PC-9 (cell line): ENCODE data around the gene HSFX2. TPM values are rescaled to one million over a fixed set of nuclear protein-coding genes. Genes with fewer than 3 reads are reported as not detected.

ENCODE experiments used
- BruUV-seq: library from RNA; stranded (reverse); fragments of 400-500 nt; replicated peaks from 2 replicates; lab custom pipeline; 2021; lab: Mats Ljungman, UMichigan
- CTCF ChIA-PET: fragments of 300-600 bp; sonication (Branson Sonifier 250); formaldehyde crosslinking; loops from one replicate; lab custom pipeline; 2022; ENCODE audit warnings: antibody characterized with exemption; lab: Charles Lee
- POLR2A ChIA-PET: fragments of 300-600 bp; sonication (Branson Sonifier 250); formaldehyde crosslinking; loops from one replicate; lab custom pipeline; 2022; ENCODE audit warnings: antibody characterized with exemption; ENCODE audit not compliant: unreplicated experiment; lab: Charles Lee
- DNase-seq, 2 experiments: peaks; one replicate each; pipeline versions ENCODE4 v3.0.0 to v3.0.0-alpha.2; 2015 to 2022; ENCODE audit warnings: mixed read lengths in 1 of 2
- H2AFZ ChIP-seq: fragments of 200-600 bp; sonication (generic); 2 replicates; pipeline ENCODE4 v1.8.1; 2017; ENCODE audit warnings: antibody characterized with exemption
- H3F3A ChIP-seq: fragments of 200-600 bp; sonication (generic); 2 replicates; pipeline ENCODE4 v1.8.1; 2017; ENCODE audit warnings: antibody characterized with exemption, mild to moderate bottlenecking, low read depth; ENCODE audit not compliant: insufficient read depth
- H3K27ac ChIP-seq: fragments of 200-600 bp; sonication (generic); 2 replicates; pipeline ENCODE4 v1.6.1; 2016; ENCODE audit warnings: mixed run types
- H3K27me3 ChIP-seq: fragments of 200-600 bp; sonication (generic); 2 replicates; pipeline ENCODE4 v1.6.1; 2016; ENCODE audit warnings: low read depth, mixed run types; ENCODE audit not compliant: insufficient read depth
- H3K36me3 ChIP-seq: fragments of 200-600 bp; sonication (generic); 2 replicates; pipeline ENCODE4 v1.6.1; 2016; ENCODE audit warnings: low read depth, mixed run types
- H3K4me1 ChIP-seq: fragments of 200-600 bp; sonication (generic); replicated peaks from 2 replicates; pipeline ENCODE4 v1.6.1; 2016; ENCODE audit warnings: mixed run types; ENCODE audit not compliant: insufficient read depth
- H3K4me2 ChIP-seq: fragments of 200-600 bp; sonication (generic); 2 replicates; pipeline ENCODE4 v1.6.1; 2017; ENCODE audit warnings: mixed run types
- H3K4me3 ChIP-seq: fragments of 200-600 bp; sonication (generic); 2 replicates; pipeline ENCODE4 v1.6.1; 2016; ENCODE audit warnings: mixed run types
- H3K79me2 ChIP-seq: fragments of 200-600 bp; sonication (generic); 2 replicates; pipeline ENCODE4 v1.6.1; 2017; ENCODE audit warnings: low read depth, mixed run types
- H3K9me2 ChIP-seq: fragments of 200-600 bp; sonication (generic); 2 replicates; pipeline ENCODE4 v1.8.1; 2017; ENCODE audit warnings: mild to moderate bottlenecking; ENCODE audit not compliant: insufficient read depth
- H3K9me3 ChIP-seq: fragments of 200-600 bp; sonication (generic); 2 replicates; pipeline ENCODE4 v1.8.1; 2016; ENCODE audit warnings: low read depth; ENCODE audit not compliant: insufficient read depth
- H4K20me1 ChIP-seq: fragments of 200-600 bp; sonication (generic); 2 replicates; pipeline ENCODE4 v1.8.1; 2017; ENCODE audit not compliant: insufficient read depth
- EZH2 ChIP-seq: fragments of 200-600 bp; sonication (generic); IDR thresholded peaks from 2 replicates; pipeline ENCODE4 v1.8.0; 2017; ENCODE audit warnings: antibody characterized with exemption, low read depth
- intact Hi-C: fragments of 100-400 bp; cut with micrococcal nuclease; formaldehyde crosslinking; loops from one replicate; pipeline ENCODE4 v1.10.0; 2022; ENCODE audit not compliant: unreplicated experiment
- total RNA-seq: library from RNA; stranded (reverse); gene quantifications from 2 replicates; pipeline ENCODE4 v1.2.3, GENCODE V29; 2021
- TF ChIP-seq, protein P1 (sequence below): fragments of 200-600 bp; sonication (generic); conservative IDR thresholded peaks from 2 replicates; pipeline ENCODE4 v1.6.1; 2017; ENCODE audit warnings: mixed run types, antibody characterized with exemption, mild to moderate bottlenecking, moderate library complexity

Gene HSFX2
- total RNA-seq, 1 experiment from 2014 or later, result 0.28 TPM

DNA sequence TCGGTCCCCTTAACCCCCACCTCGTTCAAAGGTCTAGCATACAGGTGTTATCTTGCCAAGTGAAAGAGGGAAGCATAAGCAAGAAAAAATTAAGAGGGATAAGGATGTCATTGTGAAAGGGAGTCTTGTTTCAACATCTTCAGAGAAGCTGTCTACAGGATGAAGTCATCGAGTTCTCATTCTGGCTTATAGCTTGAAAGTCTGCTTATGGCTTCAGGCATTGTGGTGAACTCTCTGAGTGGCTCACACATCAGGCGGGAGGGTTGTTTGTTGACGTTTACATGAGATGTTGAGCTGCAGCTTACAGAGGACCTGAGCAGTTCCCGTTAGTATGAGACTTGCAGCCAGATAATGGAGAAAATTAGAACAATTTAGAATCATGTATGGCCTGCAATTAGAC is 24.4 kb downstream of the HSFX2 start:
- CTCF ChIA-PET, result no interaction called here

DNA sequence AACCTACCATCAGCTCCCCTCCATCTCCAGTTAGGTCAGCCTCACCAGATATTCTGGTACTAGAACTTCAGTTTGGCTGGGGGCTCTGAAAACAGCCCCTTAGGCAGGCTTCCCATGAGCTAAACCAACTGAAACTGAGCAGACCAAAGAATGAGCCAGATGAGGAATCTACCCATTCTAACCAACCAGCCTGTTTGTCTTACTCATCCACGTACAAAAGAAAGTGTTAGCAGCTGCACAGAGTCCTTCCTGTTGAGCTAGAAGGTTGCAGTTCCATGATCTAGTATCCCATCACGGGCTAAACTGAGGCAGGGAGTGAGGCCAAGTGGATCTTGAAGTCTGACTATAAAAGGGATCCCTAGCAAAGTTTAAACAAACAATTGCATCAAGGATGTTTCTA is 25.3 kb downstream of the HSFX2 start:
- intact Hi-C loops, result no loop called here
- ChIA-PET POLR2A (interaction anchor here (0.6 kb wide), 1 partner anchor 29 kb away, joined by 3 read pairs; the partner anchor contains the start of gene EOLA1), CTCF (no interaction called here)
- no peaks in the 10 kb centered on the region for H3K79me2 ChIP-seq
- no peaks in the 10 kb centered on the region for H4K20me1 ChIP-seq
- no peak for TF ChIP-seq EZH2
- TF ChIP-seq, protein P1, sequence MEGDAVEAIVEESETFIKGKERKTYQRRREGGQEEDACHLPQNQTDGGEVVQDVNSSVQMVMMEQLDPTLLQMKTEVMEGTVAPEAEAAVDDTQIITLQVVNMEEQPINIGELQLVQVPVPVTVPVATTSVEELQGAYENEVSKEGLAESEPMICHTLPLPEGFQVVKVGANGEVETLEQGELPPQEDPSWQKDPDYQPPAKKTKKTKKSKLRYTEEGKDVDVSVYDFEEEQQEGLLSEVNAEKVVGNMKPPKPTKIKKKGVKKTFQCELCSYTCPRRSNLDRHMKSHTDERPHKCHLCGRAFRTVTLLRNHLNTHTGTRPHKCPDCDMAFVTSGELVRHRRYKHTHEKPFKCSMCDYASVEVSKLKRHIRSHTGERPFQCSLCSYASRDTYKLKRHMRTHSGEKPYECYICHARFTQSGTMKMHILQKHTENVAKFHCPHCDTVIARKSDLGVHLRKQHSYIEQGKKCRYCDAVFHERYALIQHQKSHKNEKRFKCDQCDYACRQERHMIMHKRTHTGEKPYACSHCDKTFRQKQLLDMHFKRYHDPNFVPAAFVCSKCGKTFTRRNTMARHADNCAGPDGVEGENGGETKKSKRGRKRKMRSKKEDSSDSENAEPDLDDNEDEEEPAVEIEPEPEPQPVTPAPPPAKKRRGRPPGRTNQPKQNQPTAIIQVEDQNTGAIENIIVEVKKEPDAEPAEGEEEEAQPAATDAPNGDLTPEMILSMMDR, result no peak
- no peaks in the 10 kb centered on the region for H3K27me3 ChIP-seq
- H3F3A ChIP-seq, result peaks cover 15% of the 10 kb centered on the region
- H3K36me3 ChIP-seq, result no peaks in the 10 kb centered on the region
- DNase-seq, result no peak
- no TSS peak for BruUV-seq
- no peak overlapping the region for H3K27ac ChIP-seq
- no peak overlapping the region for H2AFZ ChIP-seq
- H3K9me3 ChIP-seq, result no peaks in the 10 kb centered on the region
- peaks cover 16% of the 10 kb centered on the region for H3K4me1 ChIP-seq
- no peaks in the 10 kb centered on the region for H3K9me2 ChIP-seq
- no peak overlapping the region for H3K4me3 ChIP-seq
- 0 out of 2 replicates have a peak overlapping the region, but pooled peaks have one; percentile 22 for H3K4me2 ChIP-seq

More for the DNA sequence above, 24.4 kb downstream of the HSFX2 start:
- TF ChIP-seq, protein P1, result no peak
- no peak for TF ChIP-seq EZH2
- BruUV-seq, result no TSS peak
- Histone ChIP-seq H2AFZ (no peak overlapping the region), H3K27ac (no peak overlapping the region), H3F3A (peaks cover 15% of the 10 kb centered on the region), H3K4me1 (peaks cover 16% of the 10 kb centered on the region), H3K79me2 (no peaks in the 10 kb centered on the region), H3K9me2 (no peaks in the 10 kb centered on the region), H3K4me3 (no peak overlapping the region), H4K20me1 (no peaks in the 10 kb centered on the region), H3K27me3 (no peaks in the 10 kb centered on the region), H3K4me2 (peak overlapping the region; percentile 22), H3K36me3 (no peaks in the 10 kb centered on the region), H3K9me3 (no peaks in the 10 kb centered on the region)
- DNase-seq, result peak; percentile 14 to 95
- intact Hi-C loops, result no loop called here
- POLR2A ChIA-PET, result interaction anchor here (0.6 to 0.7 kb wide), 2 partner anchors 30 to 32 kb away, joined by 4 to 8 read pairs; partner anchors contain the start of gene EOLA1

DNA sequence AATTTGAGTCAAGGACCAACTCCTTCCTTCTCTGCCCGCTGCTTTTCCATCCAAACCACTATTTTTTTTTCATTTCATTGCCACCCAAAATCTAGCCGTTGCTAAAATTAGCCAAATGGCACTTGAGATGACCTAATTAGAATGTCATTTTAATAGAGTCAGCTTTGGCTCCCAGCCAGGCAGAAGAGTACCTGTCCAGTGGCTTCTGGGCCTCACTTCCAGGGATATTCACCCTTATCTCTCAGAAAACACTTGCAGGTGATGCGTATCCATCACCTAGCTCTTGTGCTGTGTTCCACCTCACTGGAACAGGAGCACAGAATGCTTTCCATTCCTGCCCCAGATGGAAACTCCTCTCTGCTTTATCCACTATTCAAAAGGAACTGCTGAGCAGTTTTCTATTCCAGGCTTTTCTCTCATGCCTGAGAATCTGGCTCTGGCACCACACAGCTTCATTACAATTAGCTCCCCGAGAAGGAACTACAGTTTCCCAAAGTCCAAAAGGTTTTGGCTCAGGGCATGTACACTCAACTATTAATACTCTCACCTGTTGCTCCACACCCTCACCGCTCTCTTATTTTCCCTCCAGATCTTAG is 26.3 kb downstream of the HSFX2 start:
- H3F3A ChIP-seq, result peaks cover 15% of the 10 kb centered on the region
- CTCF ChIA-PET, result no interaction called here
- intact Hi-C loops, result no loop called here

More for the DNA sequence above, 26.3 kb downstream of the HSFX2 start:
- no TSS peak for BruUV-seq
- Histone ChIP-seq H3K36me3 (no peaks in the 10 kb centered on the region), H4K20me1 (no peaks in the 10 kb centered on the region), H3K4me2 (no peak overlapping the region), H3K79me2 (no peaks in the 10 kb centered on the region), H3K4me1 (peaks cover 16% of the 10 kb centered on the region), H3K9me2 (no peaks in the 10 kb centered on the region), H3K27ac (no peak overlapping the region), H3K9me3 (no peaks in the 10 kb centered on the region), H2AFZ (no peak overlapping the region), H3K27me3 (no peaks in the 10 kb centered on the region), H3K4me3 (no peak overlapping the region)
- POLR2A ChIA-PET, result no interaction called here
- DNase-seq, result no peak
- TF ChIP-seq EZH2, result no peak
- TF ChIP-seq, protein P1, result no peak
